Endometrium (tissue), 2 donors: ENCODE data around the gene SNCAIP.

Experiments used
- FAIRE-seq: peaks from 2 replicates; lab custom pipeline; 2012; peaks lifted over from hg19 to GRCh38; lab: Jason Lieb, UNC
- donor health status: control.
- donor health status: control.

Gene SNCAIP

DNA sequence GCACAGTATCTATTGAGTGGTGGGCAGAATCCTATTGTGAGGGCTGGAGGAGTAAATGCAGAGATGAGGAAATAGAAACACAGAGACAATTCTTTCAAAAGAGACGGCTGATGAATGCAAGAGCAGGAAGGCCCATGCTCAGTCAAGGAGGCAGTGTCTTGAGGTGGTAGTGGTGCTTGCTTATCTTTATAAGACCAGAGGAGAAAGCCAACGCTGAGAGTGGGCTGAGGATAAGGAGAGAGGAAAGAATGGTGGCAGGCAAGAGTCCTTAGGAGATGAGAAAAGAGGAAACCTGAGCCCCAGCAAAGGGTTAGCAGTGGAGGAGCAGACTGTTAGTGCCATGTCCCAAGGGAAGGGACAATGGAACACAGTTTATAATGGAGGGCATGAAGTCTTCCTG lies 86.0 kb downstream of the SNCAIP start:
- no peak for FAIRE-seq

DNA sequence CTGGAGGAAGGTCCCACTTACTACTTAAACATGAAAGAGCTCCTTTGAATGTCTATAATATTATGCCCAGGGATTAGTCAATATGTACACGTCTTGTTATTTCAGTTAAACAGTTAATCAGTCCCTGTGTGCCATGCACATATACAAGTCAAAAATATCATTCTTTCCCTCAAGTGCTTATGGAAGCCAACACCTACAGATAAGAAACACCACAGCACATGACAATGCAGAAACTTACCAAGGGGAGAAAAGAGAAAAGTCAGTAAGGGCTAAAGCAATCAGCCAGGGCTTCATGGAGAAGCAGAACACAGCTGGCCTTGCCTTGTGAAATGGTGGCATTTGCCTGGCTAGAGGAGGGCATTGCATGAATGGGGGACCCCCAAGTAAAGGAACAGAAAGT lies 88.3 kb downstream of the SNCAIP start:
- no peak for FAIRE-seq

DNA sequence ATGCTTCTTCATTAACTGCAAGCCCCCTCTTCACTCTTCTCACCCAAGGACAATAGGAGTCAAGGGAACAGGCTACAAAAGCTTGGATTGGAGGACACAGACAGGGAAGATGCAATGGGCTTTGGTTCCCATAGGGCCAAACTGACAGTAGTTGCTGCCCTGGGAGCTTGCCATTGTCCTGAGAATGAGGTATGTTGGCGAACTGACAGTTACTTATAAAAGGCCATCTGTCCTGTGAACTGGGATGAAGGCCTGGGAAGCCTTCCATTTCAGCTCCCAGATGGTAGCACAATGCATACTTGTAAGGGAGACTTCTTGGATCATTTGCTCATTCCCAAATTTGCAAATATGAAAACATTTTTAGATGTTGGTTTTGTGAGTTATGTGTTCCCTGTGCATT lies 88.9 kb downstream of the SNCAIP start:
- FAIRE-seq = no peak

DNA sequence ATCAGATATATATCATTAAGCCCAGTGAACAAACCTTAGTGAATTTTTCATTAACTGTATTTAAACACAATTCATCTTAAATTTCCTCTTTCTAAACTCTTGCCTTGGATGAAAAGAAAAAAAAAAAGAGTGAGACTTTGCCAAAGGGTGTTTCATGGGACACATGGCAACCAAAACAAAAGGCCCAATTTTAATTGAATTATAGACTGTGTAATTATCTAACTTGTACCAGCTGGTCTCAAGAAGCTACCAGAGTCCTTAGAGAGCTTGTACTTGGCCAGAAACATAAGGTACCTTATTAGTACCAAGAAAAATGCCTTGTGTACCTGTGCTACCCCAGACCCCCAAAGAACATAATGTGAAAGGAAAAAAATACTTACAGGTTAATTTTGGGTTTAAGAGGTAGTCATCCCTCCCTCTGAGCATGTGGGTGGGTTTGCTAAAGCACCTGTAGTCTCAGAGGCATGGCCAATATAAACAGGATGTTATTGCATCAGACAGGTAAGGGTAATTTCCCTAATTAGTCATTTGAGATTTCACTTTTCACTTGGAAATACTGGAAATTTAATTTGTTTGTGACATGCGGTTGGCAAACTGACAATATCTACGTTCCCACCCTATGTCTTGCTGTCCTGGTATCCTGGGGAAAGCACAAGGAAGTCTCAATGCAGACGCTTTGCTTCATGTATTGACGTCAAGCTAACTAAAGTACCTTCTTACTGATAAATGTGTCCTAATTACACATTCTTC lies 90.1 kb downstream of the SNCAIP start:
- FAIRE-seq = no peak

DNA sequence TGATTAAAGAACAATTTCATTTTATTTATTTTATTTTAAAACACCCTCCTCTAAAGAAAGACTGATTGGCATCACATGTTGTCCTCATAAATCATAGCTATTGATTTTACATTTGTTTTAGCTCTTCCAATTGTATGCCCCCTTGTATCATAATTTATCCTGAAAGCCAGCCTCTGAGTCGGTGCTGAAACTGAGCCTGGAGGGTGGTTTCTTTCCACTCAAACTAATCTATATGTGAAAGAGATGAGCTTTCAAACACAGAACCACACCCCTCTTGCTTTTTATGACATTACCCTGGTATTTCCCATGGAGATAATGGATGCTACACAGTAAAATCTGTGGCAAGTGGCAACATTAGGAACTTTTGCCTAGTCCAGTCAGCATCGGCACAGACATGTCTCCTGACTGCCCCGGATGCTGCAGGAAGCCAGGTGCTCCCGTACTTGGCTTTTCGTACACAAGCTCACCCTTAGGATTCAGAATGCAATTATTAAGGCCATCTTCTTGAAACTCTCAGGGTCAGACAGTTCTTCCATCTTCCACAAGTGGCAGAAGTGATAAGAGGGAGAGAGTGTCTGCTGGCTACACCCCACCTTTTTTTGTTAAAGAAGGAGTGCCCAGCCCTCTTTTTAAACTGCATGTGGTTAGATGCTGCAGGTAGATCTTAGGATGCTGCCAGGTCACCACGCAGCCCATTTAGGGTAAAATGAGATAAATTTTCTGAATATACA lies 91.1 kb downstream of the SNCAIP start:
- no peak for FAIRE-seq

DNA sequence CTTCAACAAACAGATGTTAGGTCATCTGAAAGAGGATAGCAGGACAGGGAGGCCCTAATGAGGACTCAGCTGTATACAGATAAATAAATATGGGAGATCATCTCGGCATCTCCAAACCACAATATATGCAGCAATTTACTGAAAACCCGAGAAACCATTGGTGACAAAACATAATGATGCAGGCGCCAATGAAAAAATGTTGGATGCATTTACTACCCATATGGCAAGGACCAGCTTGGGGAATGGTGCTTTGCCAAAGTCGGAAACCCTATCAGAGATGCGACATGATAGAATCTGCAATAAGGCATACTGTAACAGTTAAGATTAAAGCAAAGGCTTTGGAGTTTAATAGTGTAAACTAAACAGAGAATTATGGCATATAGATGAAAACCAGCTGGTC lies 92.0 kb downstream of the SNCAIP start:
- FAIRE-seq = no peak

DNA sequence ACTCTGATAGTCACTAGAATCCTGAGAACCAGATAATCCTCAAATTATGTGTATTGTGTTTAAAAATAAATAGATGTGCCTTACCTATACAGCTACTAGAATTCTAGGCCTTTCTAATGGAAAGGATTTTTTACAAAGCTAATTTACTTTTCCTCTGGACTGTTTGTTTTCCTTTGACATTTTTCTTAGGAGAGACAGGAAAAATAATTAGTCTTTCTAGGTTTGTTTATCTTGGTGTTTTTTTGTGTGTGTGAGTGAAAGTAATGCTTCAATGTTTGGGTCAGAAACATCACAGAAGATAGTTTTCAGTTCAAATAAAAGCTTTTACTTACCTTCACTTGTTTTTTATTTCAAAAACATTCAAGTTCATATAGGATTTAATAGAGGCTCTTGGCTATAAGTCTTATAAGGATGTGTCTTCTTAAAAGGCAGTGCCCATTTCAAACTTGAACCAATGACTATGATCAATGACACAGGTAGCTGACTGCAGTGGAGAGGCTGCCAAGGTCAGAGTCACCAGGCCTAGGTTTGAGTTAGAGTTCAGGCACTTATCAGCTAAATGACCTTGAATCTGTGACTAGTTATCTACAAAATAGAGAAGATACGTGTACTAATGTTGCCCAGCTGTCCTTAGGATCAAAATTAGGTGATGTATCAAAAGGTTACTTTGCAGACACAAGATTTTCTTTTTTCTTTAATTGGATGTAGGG lies 92.8 kb downstream of the SNCAIP start:
- no peak for FAIRE-seq

DNA sequence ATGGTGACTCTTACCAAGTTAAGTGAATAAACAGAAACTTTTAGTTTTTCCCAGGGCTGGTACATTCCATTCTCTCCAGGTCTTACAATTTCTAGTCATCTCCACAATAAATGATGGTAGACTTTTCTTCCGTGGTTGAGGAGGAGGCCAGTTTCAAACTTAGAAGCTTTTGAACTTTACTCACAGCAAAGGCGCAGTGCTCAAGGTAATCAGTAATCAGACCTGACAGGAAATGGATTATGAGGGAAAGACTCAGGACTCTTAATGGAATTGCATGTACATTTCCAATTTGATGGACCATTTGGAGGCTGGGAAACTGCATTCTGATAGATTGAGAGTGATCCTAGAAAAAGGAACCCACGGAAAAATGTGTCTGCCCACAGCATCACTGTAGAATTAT lies 93.7 kb downstream of the SNCAIP start:
- no peak for FAIRE-seq

DNA sequence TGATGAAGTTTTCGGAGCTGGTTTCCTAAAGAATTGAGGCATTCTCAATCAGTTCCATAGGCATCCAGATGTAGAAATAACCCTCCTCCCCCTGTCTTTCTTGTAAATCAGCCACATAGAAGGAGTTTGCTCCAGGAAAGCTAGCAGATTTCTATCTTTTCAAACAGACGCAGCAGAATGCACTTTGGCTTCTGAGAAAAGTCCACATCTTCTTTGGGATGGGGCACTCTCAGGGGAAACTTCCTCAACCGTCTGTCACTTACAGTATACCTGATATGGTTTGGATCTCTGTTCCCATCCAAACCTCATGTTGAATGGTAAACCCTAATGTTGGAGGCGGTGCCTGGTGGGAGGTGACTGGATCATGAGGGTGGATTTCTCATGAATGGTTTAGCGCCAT lies 94.1 kb downstream of the SNCAIP start:
- no peak for FAIRE-seq

DNA sequence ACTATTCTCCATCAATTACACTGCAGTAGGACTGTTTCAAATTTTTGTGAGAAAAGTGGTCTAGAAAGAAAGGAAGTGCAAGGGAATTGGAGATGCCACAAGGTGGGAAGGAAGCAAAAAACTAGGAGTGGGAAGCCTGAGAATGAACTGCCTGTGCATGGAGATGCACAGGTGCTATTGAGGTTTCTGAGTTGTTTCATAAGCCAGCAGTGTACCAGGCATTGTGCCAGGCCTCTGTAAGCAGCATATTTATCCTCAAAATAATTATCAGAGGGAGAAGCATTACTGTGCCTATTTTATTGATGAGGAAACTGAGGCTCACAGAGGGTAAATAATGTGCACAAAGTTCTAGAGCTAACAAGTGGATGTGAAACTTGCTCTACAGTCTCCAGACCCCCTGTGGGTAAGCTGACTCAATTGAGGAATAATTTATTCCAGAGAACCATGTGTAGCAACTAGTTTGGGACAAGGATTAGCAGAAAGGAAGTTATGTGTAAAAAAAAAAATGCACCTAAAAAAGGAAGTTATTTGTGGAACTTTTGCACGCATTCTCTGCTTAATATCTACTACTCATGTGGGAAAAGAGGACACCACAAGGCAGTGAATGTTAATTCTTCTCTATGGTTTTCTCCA lies 96.7 kb downstream of the SNCAIP start:
- no peak for FAIRE-seq

DNA sequence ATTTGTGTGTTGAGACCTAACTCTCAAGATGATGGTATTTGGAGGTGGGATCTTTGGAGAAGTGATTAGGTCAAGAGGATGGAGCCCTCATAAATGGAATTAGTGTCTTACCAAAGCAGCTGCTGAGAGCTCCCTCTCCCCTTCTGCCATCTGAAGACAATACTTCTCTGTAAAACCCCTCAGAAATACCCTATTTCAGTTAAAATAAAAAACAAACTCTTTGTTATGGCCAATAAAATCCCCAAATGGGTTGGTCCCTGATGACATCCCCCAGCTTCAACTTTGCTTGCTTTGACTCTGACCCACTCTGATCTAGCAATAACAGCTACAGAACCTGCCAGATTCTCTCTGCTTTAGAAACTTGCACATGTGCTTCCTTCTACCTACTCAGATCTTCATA lies 100.9 kb downstream of the SNCAIP start:
- FAIRE-seq = no peak

DNA sequence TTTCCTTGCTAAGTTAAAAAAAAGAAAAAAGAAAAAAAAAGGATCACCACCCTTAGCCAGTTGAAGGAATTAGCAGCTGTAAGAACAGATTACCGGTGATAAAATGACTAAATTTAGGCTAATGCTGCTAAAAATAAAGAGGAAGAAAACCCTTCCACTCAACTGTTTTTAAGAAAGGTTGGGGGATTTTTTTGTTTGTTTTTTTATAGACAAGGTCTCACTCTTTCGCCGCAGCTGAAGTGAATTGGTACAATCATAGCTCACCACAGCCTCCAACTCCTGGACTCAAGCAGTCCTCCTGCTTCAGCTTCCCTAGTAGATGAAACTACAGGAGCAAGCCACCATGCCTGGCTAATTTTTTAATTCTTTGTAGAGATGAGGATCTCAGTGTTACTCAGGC lies 101.7 kb downstream of the SNCAIP start:
- no peak for FAIRE-seq

DNA sequence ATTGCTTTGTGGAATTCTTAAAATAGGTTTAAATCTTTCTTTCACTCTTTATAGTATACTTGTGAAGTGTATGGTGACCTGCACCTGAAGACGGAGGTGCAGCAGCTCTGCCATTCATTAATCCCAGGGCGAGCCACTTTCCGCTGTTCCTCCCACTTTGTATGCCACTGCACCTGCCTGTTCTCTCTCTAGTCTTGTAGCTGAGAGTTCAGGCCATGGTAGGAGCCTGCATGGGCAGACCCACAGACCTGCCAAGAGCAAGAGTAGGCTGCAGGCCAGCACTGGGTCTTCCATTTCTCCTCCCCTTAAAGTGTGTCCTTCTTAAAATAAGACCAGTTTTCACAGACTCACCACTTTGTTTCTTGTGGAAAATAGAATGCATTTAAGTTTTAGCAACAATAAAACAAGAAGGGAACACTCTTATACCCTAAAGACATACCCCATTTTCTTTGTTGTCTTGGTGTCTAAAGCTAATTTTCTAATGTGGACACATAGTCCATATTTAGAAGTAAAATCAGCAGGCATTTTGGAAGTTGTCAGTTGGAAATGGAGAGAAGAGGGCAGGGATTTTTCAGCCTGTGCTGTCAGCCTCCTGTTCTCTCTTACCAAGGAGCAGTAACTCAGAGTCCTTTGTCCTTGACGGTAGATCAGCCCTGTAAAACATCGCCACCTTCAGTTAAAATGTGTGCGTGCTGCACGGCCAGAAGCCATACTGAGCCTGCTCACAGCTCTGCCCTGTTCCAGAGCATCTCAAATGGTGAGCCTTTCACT lies 103.2 kb downstream of the SNCAIP start:
- FAIRE-seq = no peak

DNA sequence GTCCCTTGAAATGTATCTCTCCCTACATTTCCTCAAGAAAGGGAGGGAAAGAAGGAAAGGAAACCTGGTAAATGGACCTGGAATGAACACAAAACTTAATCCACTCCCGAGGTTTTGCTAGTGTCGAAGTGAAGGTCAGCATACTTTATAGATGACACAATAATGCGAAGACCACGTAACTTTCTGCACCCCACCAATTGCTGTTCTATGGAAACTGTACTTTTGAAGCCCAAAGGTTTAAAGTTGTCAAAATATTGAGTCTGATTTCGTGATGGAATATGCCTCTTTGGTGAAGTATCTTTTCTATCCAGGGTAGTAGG lies 103.7 kb downstream of the SNCAIP start:
- FAIRE-seq = no peak

DNA sequence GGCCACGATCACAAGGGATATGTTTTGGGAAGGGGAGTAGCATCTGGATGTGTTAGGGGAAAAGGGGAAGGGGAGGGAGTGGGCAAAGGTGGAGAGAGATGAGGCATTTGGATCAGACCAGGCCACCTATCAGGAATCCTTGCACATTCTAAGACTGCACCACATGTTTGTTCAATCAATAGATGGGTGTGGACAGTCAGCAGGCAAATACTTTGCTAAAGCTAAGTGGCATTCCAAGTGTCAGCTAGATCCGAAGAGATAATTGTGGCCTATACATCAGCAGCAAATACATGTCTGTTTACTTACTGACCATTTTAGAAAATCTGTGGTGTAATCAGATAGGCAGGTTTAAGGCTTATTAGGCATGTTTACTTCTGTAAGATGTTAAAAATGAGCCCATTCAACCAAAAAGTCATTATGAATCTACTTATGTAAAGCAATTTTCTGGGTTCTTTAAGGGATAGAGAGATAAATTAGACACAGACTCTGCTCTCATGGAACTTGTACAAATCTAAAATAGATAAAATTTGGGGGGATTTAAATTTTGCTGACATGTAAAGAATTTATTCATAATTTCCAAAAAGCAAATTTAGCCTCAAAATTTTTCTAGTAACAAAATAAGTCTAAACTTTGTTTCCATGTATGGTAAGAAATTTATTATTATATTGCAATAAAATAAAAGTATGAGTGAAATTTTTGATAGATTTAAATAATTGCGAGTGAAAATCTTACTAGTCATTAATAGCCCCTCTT lies 107.3 kb downstream of the SNCAIP start:
- peak; percentile 39 for FAIRE-seq

DNA sequence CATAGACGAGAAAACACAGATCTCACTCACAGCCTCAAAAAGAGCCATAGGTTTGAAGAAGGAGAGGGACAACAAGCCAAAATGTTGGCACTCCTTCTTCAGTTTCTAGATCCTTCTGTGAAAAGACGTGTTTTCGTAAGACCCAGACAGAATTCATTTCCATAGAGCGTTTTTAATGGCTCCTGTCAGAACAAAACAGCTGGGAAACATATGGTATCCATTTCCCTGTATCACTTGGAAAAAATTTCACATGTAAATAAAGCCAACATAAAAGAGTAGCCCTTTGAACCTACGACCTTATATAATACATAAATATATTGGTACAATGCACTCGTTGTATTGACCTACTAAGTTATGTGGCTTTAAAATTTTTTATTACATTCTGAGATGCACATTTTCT lies 108.1 kb downstream of the SNCAIP start:
- FAIRE-seq = no peak

DNA sequence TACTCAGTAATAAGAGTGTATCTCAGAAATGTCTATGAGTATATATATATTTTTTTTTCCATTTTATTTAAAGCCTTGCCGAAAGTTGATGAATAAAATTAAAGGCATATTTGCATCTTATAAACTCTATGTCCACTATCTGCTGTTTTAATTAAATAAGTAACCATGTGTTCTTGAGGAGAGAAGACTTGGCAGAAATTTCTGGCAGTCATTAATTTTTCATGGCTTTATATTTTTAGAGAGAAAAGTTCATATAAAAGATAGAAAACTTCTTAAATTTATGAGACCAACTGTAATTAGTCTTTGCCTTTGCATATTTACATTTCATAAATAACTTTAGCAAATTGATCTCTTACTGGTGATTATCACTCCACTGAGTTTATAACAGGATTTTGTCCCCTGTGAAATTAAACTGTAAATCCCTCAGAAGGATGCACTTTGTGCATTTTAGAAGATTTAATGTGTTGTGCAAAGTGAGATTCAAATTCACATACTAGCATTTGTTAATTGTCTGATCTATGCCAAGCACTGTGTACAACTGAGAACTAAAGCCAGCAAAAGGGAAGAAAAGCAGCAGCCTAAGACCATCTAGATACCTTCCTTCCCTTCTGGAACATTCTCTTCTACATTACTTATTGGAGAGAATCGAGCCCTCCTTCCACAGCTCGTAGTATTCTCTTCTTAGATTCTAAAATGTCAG lies 108.7 kb downstream of the SNCAIP start:
- peak; percentile 91 for FAIRE-seq

DNA sequence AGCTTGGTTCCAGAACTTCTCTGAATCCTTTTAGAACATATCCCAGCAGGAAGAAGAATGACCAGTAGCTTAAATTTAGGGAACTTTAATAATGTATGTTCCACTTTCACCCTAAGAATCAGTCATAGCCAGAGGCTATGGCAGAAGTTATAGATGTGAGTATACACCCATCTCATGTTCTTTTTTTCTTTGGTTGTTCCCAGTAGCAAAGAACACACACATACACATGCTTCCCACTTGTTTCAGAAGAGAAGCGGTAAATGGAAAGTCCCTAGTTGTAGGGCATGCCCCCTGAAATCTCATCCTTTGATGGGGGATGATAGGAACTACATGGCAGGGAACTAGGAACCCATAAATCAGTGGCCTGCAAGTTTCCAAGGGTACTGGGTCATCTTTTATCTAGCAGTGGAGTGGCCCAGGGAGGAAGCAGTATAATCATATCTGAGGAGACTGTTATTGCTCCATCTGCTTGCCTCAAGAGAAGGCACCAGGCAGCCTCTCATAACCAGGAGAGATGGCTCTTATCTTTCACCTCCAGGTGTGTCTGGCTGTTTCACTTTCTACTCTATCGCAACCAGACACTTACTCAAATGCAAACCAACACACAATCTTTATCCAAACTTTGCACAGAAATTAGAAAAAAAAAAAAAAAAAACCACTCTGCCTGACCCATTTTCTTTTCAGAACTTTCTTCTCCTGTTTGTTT lies 109.5 kb downstream of the SNCAIP start:
- FAIRE-seq = no peak

DNA sequence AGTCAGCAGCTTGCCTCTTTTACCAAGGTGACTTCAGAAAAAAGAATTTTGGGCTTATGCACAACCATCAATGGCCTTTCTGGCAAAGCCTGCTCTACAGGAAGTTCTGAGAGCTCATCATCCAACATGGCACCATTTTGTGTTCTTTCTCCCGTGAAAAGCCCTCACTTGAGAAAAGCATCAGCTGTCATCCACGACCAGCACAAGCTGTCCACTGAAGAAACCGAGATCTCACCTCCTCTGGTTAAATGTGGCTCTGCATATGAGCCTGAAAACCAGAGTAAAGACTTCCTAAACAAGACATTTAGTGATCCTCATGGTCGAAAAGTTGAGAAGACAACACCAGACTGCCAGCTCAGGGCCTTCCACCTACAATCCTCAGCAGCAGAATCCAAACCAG lies 111.2 kb downstream of the SNCAIP start:
- no peak for FAIRE-seq

DNA sequence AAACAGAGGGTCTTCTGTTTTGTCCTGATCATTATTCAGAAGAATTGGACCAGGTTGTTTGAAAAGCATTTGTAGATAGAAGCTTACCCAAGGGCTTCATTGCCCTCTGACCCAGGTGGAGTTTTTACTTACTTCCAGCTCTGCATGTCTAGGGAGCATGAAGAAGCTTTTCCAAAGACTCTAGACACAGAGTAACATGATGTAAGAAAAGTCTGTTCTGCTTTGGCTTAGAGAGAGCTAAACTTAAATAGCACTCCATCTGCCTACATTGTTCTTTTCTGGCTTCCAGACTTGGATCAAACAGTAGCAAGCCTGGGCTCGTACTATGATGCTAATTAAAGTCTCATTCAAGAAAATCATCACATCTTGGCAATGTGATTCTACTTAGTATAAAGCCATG lies 112.1 kb downstream of the SNCAIP start:
- FAIRE-seq = no peak
